ENCODE data around the gene ATP2B1.
"Not testable (repeated sequence)": the region's sequence is repeated elsewhere in the genome, so short reads cannot be mapped to it uniquely, and the experiment has no call there.

Gene ATP2B1

DNA sequence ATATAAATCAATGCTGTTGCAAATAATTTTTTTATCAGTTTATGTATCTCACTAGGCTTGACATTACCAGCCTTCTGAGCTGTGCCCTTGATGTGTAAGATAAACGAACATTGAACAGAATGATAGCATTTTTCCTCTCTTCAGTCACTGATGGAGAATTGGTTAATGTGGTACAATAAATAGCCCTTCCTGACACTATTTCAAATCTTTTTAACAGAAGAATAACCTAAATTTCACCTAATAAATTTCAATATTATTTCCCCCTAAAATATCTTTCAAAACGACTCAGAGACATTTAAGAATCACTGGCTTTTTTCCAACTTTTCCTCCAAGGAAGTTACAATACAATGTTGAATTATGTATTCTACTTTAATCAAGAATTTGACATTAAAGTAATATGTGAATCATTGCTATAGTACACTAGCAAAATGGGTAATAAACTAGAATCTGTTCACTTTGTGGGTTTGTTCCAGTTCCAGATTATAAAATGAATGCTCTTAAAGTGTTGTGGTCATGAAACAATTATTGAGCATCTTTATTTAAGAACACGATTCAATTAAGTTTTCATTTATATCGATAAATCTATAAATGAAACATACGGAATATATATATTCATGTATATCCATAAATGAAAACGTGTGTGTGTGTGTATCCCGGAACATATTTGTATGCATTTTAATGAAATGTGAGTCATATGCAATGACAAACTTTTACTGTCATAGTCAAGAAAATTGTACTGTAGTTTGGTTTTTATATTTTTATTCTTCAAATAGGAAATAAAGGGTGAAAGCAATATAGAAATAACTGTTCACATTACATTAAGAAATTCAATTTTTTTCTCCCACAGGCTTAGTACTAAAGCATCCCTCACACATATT, 2.5 kb upstream of the ATP2B1 start:
- no peak for DNase-seq

DNA sequence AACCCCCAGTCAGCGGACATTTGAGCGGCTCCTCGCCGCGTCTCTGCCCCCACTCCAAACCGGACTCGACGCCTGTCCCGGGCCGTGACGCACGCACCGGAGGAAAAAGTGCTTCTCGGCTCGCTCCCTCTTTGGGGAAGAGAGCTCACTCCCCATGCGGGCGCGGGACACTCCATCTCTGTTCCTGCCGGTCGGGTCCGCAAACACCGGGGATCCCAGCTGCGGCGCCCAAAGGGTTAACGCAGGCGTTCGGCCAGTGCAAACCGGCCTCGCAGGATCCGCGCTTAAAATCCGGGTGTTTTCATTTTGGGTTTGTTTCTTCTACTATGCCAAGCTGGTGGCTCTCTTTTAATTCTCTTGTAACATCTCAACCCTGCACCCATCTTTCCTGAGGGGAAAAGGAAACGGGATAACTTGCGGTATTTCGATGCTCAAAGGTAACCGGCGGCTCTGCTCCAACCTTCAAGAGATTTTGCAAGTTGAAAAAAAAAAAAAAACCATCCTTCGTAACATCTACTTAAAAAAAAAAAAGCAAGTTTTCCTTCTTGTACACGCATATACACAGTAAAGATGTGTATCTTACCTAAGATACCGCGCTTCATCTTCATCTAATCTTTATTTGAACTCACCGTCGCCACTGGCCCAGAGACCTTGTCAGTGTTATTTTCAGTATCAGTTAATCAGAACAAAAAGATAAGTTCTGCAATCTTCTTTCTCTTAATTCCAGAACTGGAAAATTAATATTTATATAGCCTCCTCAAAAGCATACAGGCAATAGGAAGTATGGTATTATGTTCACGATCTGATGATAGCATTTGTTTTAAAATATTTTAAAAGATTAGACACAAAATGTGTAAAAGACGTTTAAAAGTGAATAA, 1.6 kb upstream of the ATP2B1 start:
- DNase-seq, result no peak

DNA sequence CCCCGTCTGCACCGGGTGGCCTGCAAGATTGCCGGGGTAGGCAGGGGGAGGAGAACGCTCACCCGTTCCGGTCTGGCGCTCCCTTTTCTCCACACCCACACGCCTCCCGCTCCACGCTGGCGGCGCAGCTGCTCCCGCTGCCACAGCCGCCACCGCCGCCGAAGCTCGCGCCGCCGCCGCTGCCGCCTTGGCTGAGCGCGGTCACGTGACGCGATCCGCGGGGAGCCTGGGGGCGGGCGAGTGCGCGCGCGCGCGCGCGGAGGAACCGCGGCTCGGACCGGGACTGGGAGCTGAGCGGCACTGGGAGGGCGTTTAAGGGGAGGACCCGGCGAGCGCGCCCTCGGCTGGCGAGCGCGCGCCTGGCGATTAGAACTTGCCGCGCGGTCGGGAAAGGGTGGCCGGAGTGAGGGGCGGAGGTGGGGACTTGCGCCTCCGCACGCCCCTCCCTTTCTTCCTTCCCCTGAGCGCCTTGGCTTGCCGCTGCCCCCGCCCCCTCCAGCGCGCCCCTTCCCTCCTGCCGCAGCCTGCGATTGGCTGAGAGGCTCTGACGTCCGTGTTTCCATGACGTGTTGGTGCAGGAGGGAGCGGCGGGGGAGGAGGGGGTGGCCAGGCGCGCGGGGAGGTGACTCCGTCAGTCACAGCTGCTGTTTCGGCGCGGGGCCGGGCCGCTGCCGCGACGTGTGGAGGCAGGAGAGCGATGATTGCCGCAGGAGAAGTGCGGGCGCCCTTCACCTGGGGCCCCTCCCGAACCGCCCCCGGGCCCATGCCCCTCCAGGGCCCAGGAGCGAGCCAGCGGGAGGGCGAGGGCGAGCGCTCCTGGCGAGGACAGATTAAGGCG, 738 bp upstream of the ATP2B1 start:
- peak; percentile 100 for DNase-seq

DNA sequence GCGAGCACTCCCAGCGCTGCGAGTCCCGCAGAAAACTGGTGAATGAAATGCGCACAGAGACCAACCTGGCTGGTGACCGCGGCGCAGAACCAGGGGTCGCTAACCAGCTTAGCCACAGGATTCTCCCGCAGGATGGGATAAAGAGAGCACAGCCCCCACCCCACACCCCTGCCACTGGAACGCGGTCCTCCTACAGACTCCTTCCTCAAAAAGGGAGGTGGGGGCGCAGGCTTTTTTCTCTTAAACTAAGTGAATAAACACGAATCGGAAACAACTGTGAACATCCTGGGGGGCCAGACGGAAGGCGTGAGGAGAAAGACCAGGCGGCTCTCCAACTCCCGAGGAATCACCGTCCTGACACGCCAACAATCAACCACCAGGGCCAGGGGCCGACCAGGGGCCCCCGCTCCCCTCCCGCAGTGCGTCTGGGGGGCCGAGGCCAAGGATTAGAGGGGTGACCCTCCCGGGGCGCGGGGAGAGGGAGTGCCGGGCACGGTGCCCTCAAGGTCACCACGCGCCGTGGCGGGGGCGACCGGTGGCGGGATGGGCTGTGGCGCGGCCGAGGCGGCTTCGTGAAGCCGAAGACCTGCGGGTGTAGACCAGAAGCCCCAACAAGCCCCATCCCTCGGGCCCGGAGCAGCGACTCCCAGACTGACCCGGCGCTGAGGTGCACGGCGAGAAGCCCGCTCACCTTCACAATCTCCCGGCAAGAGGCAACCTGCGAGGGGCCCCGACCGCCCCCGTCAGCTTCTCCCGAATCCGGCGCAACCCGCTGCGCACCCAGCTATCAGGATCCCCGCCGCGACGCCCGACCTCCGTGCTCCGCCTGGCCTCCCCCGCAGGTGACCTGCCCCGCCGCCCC, 704 bp downstream of the ATP2B1 start:
- peak; percentile 49 for DNase-seq

DNA sequence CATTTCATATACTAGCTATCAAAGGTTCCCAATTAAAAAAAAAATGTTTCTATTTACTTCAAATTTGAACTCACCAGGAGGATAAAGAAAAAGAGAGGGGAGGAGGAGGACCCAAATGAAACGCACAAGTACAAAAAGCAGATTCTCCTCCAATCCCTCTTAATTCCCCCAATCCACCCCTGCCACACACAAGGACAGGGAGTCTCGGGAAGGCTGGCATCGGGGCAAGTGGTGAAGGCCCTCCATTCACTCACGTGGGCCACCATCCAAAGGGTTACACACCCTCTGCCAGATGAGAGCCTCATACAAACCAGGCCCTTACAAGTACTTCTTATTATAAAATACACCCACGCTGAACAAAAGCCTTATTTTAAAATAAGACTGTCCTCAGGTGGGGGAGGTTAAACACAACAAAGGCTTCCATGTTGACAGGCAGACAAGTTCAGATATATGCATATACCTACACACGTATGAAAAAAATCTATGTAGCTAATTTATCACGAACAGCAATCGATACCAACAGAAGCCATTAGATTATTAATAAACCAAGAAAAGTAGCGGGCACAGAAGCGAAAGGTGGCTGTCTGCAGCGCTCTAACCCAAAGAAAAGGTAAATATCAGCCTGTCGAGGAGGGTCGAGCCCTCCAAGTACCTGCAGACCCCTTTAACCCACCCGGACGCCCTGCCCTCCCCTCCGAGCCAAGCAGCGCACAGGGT, 1.5 kb downstream of the ATP2B1 start:
- peak; percentile 47 for DNase-seq

DNA sequence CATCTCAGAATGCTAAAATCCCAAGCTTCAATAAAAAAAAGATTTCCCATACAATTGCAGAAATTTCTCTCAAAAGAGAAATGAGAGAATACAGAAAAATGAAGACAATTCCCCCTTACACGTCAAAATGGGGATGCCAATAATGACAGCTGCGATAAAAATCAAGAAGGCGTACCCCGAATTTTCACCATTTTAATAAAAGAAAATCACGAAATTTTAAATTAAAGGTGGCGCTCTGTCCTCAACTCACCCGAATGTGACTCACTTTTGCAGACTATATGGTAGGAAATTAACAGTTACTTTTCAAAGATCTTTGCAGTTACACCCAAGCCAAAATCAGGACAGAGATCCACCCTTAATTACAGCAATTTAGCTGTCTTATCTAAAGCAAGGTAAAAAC, 2.1 kb downstream of the ATP2B1 start:
- DNase-seq, result no peak

DNA sequence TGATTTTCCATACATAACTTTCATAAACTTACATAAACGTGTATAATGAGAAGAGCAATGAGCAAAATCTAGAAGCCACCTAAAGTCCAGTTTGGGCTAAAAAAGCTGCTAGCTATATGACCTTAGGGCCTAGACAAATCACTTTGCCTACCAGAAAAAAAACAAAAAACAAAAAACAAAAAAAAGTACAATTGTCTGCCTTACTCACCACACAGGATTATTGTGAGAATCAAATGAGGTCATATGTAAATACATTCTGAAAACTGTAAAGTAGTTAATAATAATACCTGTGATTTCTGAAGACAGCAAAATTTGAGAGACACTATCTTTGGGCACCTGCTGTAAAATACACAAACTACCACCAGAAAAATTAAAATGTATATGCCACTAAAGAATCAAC, 4.2 kb downstream of the ATP2B1 start:
- no peak for DNase-seq

DNA sequence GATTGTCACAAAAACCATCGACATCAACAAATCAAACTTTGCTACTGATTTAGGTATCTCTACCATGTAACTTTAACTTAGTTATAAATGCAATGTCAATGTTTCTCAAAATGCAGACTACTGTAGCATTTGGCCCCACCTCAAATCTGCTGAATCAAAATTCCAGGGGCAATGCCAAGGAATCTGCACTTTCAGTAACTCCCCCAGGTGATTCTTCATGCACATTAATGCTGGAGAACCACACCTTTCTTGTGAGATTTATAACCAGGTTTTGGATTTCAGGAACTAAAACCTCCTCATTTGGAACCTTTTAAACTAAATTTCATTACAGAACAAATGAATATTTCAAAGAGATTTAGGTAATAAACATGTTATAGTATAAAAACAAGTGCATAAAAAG, 4.9 kb downstream of the ATP2B1 start:
- no peak for DNase-seq

DNA sequence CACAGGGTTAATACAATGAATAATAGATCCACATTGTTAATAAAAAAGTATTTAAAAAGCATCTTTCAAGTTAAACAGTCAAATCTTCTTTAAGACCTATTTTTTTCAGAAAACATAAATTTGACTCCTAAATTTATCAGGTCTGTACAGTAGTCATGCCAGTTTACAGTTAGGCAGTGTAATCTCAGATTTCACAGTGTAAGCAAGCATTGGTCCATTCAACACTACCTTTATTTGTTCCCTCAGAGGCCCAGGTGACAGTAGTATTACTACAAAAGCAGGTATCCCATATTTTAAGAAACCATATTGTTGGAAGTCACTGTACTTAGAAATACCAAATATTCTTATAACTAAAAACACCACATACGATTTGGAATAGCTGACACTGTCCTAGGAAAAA, 6.1 kb downstream of the ATP2B1 start:
- no peak for DNase-seq

DNA sequence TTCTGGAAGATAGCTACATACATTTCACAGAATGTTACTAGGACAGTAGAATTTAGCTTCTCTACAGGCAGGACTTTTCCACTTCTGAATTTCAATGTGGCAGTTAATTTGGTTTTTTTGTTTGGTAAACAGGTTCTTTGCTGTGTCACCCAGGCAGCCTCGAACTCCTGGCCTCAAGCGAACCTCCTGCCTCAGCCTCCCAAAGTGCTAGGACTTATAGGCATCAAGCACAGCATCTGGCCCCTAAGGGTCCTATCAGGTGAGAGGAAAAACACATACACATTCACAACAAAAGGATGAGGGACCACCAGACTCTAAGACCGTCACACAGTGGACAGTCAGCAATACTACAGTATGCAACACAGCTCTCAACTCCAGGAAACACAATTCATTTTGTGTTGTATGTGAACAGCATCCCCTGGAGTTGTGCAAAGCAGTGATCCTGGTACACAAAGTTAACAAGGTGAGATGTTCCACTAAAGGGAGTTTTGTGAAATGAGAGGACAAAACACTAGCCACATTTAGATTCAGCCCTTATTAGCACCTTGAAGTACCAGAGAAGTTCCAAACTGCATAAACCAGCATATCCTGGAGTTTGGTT, 6.9 kb downstream of the ATP2B1 start:
- DNase-seq, result no peak

DNA sequence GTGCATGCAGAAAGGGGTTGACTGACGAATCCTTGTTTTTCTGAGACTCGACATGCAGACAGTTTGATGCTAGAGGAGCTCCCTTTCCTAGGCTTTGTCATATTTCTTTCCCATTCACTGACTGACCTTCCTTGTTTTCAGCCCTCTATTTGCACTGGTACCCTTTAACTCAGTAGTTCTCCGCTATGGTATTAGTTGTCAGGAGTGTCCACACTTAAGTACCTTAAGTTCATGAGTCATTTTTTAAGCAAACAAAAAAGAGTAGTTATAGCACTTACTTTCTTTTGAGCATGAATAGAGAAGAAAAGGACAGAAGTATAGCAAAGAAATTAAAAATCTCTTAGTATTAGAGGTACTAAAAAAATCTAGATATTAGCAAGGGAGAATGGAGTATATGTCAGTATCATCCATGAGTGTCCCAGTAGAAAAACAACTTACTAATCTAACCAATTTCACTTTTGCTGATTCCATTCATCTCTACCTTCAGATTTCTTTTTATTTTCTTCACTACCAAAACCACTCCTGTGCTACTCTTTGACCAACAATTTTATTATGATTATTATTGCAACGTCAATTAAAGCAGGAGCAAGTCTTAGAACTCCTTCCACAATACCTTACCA, 8.3 kb downstream of the ATP2B1 start:
- no peak for DNase-seq

DNA sequence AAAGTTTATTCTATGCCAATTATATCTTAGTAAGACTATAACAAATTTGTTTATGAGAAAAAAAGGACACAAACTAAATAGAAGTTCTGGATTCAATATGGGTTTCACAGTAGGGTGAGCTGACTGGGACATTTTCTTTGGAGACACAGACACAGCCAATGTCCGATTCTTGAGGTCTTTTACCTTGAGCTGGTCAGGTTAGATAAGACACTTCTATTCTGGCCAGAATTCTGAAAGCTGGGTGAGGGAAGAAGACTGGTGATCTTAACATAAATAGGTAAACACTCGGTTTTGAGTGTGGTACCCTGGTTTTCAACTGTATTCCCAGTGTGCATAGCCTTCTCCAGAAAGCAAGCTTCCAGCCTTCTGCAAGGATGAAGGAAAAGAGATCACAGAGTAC, 10.0 kb downstream of the ATP2B1 start:
- DNase-seq, result no peak

DNA sequence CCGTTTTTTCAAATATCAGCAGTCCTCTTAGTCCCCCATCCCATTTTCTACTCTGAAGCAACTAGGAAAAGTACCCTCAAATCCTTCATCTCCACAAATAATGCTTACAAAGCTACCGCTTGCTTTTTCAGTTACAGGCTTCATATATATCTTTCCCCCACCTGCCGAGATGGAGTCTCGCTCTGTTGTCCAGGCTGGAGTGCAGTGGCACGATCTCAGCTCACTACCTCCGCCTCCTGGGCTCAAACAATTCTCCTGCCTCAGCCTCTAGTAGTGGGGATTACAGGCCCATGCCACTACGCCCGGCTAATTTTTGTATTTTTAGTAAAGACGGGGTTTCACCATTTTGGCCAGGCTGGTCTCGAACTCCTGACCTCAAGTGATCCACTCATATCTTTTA, 10.9 kb downstream of the ATP2B1 start:
- not testable (repeated sequence) for DNase-seq

DNA sequence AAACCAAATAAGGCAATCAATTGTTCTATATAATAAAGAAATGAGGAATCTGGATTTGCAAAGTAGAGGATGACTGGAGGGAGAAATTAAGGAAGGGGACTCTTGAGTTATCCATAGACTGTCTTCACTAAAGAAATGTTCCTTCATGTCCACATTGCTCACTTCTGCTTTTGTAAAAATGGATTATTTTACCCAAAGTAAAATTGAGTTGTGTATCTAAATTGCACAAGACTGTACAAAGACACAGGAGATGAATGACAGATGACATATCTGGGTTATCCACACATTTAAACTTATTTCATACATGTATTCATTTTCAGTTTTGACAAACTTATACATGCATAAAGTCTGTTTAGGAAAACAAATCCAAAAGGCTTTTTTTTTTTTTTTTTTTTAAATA, 11.3 kb downstream of the ATP2B1 start:
- no peak for DNase-seq

DNA sequence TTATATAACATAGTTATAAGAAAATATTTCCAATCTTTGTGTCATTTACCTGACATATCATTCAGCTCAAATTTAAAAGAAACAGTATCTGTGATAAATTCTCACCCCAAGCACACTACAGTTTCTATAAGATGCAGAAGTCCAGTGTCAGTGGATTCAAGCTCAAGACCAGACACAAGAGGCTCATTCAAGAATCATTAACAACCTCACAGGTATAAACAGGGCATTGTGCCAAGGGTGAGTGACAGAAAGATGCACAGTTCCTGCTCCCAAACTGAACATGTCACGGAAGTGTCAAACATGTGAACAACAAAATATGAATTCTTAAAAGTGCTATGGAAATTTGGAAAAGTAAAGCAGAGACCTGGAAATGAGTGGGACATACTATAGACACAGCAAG, 12.8 kb downstream of the ATP2B1 start:
- no peak for DNase-seq

DNA sequence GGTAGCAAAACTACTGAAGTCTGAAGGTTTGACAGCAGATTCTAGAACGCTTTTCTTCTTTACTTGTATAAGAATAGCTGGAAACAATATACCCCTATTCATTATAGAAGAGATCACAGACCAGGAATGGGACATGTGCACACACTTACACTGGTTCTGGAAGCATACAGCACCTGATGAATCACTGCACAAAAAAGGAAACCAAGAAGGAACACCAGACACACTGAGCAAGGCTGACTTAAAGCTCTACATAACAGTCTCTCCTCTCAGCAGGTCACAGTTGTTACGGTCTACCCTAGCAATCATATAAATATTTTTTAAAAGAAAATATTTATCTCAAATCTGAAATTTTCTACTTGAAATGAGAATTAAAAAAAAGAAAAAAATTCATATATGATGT, 13.5 kb downstream of the ATP2B1 start:
- DNase-seq, result no peak

DNA sequence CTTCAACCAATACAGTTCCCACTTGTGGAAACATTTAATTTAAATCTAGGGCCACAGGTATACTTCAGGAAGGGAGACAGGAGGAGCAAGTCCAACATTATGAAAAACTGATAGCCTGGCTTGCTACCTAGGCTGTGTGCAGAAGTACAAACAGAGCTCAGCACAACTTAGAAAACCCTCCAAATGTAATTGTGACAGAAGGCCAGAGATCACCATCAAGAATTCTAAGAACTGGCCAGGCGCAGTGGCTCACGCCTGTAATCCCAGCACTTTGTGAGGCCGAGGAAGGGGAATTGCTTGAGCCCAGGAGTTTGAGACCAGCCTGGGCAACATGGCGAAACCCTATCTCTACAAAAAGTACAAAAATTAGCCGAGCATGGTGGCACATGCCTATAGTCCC, 14.1 kb downstream of the ATP2B1 start:
- DNase-seq, result no peak

DNA sequence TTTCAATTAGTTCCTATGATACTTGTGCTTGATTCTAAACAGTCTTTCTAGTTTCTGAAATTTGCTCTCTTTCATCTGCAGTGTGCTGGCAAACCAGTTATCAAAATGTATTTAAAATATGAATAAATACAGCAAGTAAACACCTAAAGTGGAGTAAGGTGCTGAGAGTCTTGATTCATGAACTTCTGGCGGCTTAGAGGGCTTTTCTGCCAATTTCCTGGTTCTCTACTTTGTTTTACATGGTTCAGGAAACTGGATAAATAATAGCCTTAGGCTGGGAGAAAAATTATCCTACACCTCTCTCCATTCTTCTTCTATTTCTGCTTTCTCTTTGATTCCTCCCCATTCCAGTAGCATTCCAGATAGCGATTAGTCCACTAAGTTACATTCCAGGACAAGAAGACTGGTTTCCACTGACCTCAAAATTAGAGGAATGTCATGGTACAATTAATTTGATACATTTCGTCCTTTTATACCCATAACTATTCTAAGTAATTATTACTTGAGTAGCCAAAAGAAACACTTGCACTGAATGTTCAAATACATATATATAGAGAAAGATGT, 14.9 kb downstream of the ATP2B1 start:
- DNase-seq, result no peak

DNA sequence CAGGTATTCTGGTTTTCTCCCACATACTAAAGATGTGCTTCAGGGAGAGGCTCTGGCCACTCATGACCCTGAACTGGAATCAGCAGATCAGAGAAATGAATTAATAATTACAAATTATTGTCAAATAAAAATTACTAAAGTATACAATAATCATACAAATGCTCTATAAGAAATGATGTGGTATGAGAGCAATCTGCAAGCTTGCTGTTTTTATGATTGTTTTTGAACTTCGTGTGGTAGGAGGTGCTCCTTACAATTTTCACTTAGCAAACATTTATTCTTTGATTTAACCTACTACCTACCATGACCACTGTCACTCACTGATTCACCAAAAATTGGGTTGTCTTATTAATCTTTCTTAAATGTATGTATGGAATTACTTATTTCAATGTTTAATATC, 16.2 kb downstream of the ATP2B1 start:
- DNase-seq, result no peak

DNA sequence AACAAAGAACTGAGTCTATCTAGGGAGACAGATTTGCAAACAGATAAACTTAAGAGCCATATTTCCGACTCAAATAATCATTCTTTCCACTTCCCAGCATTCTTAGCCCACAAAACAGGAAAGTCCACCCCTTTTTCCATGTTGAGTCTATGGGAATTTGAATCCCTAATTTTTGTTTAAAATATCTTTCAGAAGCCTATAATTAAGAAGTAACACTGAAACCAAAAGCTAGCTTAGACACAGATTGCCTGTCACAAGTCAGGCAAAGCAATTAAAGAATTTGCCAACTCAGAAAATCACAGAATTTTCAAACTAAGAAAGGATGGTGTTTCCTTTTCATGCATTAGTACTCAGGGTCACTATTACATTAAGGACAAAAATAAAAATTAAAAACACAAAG, 17.0 kb downstream of the ATP2B1 start:
- DNase-seq, result no peak
